Fibroblast of lung (primary cell): ENCODE results near the gene PDGFC. TPM values are rescaled to one million over a fixed set of nuclear protein-coding genes. Genes with fewer than 3 reads are reported as not detected.

Source experiments
- DNase-seq, 2 donors: peaks; one replicate each; pipeline versions ENCODE4 v3.0.0 to v3.0.0-alpha.2; 2010; ENCODE audit warnings: low read depth in 2 of 2
- H2AFZ ChIP-seq: 2 replicates; pipeline ENCODE4 v1.5.1; 2012; ENCODE audit warnings: low read length, control low read depth, inconsistent platforms
- H3K27ac ChIP-seq: 2 replicates; pipeline ENCODE4 v1.5.1; 2011; ENCODE audit warnings: low read length, control low read depth; ENCODE audit not compliant: insufficient read depth
- H3K27me3 ChIP-seq: 2 replicates; pipeline ENCODE4 v1.5.1; 2011; ENCODE audit warnings: mild to moderate bottlenecking, low read length; ENCODE audit not compliant: control insufficient read depth, insufficient read depth
- H3K36me3 ChIP-seq: 2 replicates; pipeline ENCODE4 v1.5.1; 2011; ENCODE audit warnings: low read length; ENCODE audit not compliant: control insufficient read depth, insufficient read depth
- H3K4me1 ChIP-seq: 2 replicates; pipeline ENCODE4 v1.5.1; 2011; ENCODE audit warnings: low read length; ENCODE audit not compliant: control insufficient read depth, insufficient read depth; ENCODE audit errors: extremely low read depth
- H3K4me2 ChIP-seq: 2 replicates; pipeline ENCODE4 v1.5.1; 2011; ENCODE audit warnings: low read length, control low read depth; ENCODE audit not compliant: insufficient read depth; ENCODE audit errors: extremely low read depth
- H3K4me3 ChIP-seq, 4 experiments: fragments of 200-600 bp in 1 of 4; sonication (generic) in 1 of 4; replicated peaks in 1 of 4; 2 replicates each; pipeline ENCODE4 v1.5.1; 2011 to 2016; ENCODE audit warnings: low read length in 4 of 4, low read depth in 3 of 4, mild to moderate bottlenecking in 3 of 4, control low read depth in 2 of 4, inconsistent platforms in 1 of 4, mixed read lengths in 1 of 4; ENCODE audit not compliant: insufficient read depth in 1 of 4; ENCODE audit errors: control extremely low read depth in 1 of 4
- H3K79me2 ChIP-seq: 2 replicates; pipeline ENCODE4 v1.5.1; 2012; ENCODE audit warnings: mild to moderate bottlenecking, low read length, inconsistent platforms; ENCODE audit not compliant: control insufficient read depth, insufficient read depth
- H3K9ac ChIP-seq: 2 replicates; pipeline ENCODE4 v1.5.1; 2011; ENCODE audit warnings: mild to moderate bottlenecking, low read length, control low read depth; ENCODE audit not compliant: insufficient read depth
- H3K9me3 ChIP-seq: 2 replicates; pipeline ENCODE4 v1.5.1; 2012; ENCODE audit warnings: low read depth, low read length; ENCODE audit not compliant: control insufficient read depth, insufficient read depth
- H4K20me1 ChIP-seq: 2 replicates; pipeline ENCODE4 v1.5.1; 2011; ENCODE audit warnings: low read length; ENCODE audit not compliant: control insufficient read depth, insufficient read depth; ENCODE audit errors: extremely low read depth
- CTCF ChIP-seq, 2 donors: IDR thresholded peaks in 1 of 2; conservative IDR thresholded peaks in 1 of 2; 1 replicate in 1 of 2; 2 replicates in 1 of 2; pipeline ENCODE4 v1.5.1; 2011 to 2012; ENCODE audit warnings: low read length in 2 of 2, control low read depth in 1 of 2, inconsistent platforms in 1 of 2, low read depth in 1 of 2, mild to moderate bottlenecking in 1 of 2
- EZH2 ChIP-seq: IDR thresholded peaks from 2 replicates; pipeline ENCODE4 v1.5.1; 2012; ENCODE audit warnings: low read length, control low read depth, mild to moderate bottlenecking; ENCODE audit errors: missing control alignments
- polyA plus RNA-seq, 2 donors: library from polyadenylated mRNA; depleted of rRNA in 1 of 2; stranded (reverse) in 1 of 2; unstranded in 1 of 2; fragments of >200 nt; gene quantifications; 2 replicates each; pipeline ENCODE4 v1.2.1, GENCODE V29; 2011 to 2012; ENCODE audit warnings: missing spikeins in 1 of 2
- total RNA-seq: library from RNA; depleted of rRNA; stranded (reverse); fragments of >200 nt; gene quantifications from 2 replicates; pipeline ENCODE4 v1.2.1, GENCODE V29; 2014

The PDGFC gene
- total and polyA plus RNA-seq, 2 donors (not counting 1 experiment from before 2014, with no cell fraction given) = 43.4 to 103 TPM

- DNase-seq = no peak
- peaks cover 1% of the 10 kb centered on the region for H3K36me3 ChIP-seq
- no peak overlapping the region for H3K4me2 ChIP-seq
- no peaks in the 10 kb centered on the region for H3K9me3 ChIP-seq
- TF ChIP-seq CTCF (conservative IDR thresholded peaks at IDR 0.05 in 1 of 2, IDR thresholded peaks at IDR 0.05 in 1 of 2; ENCODE audit: low read depth in 1 of 2, low read length in 2 of 2) (no peak), EZH2 (no peak)
- no peaks in the 10 kb centered on the region for H3K27me3 ChIP-seq
- H3K4me3 ChIP-seq = no peak overlapping the region
- H3K9ac ChIP-seq = no peak overlapping the region
- H4K20me1 ChIP-seq = no peaks in the 10 kb centered on the region
- H3K79me2 ChIP-seq = no peaks in the 10 kb centered on the region
- no peak overlapping the region for H2AFZ ChIP-seq
- peaks cover 13% of the 10 kb centered on the region for H3K4me1 ChIP-seq
- no peak overlapping the region for H3K27ac ChIP-seq
Measured at GRCh38 chr4:156770140-156770539, 201.5 kb downstream of the PDGFC start.

GRCh38 chr4:156767911-156768415 lies 203.6 kb downstream of the PDGFC start:
- DNase-seq = no peak
- TF ChIP-seq CTCF (conservative IDR thresholded peaks at IDR 0.05 in 1 of 2, IDR thresholded peaks at IDR 0.05 in 1 of 2; ENCODE audit: low read depth in 1 of 2, low read length in 2 of 2) (no peak), EZH2 (no peak)
- no peak overlapping the region for H3K4me3 ChIP-seq

GRCh38 chr4:156766846-156767245 lies 204.8 kb downstream of the PDGFC start:
- no peaks in the 10 kb centered on the region for H3K9me3 ChIP-seq
- peak; percentile 39 to 57 for DNase-seq
- H4K20me1 ChIP-seq = no peaks in the 10 kb centered on the region
- no peaks in the 10 kb centered on the region for H3K27me3 ChIP-seq
- no peak overlapping the region for H3K9ac ChIP-seq
- H3K36me3 ChIP-seq = peaks cover 4% of the 10 kb centered on the region
- no peak overlapping the region for H3K4me2 ChIP-seq
- H3K27ac ChIP-seq = peak overlapping the region; percentile 26
- H3K4me1 ChIP-seq = peaks cover 23% of the 10 kb centered on the region
- no peak overlapping the region for H3K4me3 ChIP-seq
- peaks cover 3% of the 10 kb centered on the region for H3K79me2 ChIP-seq
- no peak overlapping the region for H2AFZ ChIP-seq
- TF ChIP-seq EZH2 (no peak), CTCF (conservative IDR thresholded peaks at IDR 0.05 in 1 of 2, IDR thresholded peaks at IDR 0.05 in 1 of 2; ENCODE audit: low read depth in 1 of 2, low read length in 2 of 2) (no peak)

More at GRCh38 chr4:156767911-156768415, 203.6 kb downstream of the PDGFC start:
- Histone ChIP-seq H3K79me2 (peaks cover 2% of the 10 kb centered on the region), H3K27me3 (no peaks in the 10 kb centered on the region), H3K4me1 (peaks cover 19% of the 10 kb centered on the region), H3K36me3 (peaks cover 1% of the 10 kb centered on the region), H3K9me3 (no peaks in the 10 kb centered on the region), H2AFZ (no peak overlapping the region), H4K20me1 (no peaks in the 10 kb centered on the region), H3K9ac (no peak overlapping the region), H3K4me2 (no peak overlapping the region), H3K27ac (no peak overlapping the region)
